Esophagus squamous epithelium (tissue), 5 donors: ENCODE results near the gene LRRC15. TPM values are rescaled to one million over a fixed set of nuclear protein-coding genes. Genes with fewer than 3 reads are reported as not detected.

ENCODE experiments used
- DNase-seq: peaks from one replicate; lab custom pipeline; 2025; lab: John Stamatoyannopoulos, UW
- H3K27ac ChIP-seq, 4 donors: fragments of 200-600 bp; sonication (generic); one replicate each; pipeline ENCODE4 v1.5.1; 2016 to 2019; ENCODE audit warnings: mild to moderate bottlenecking in 1 of 4
- H3K27me3 ChIP-seq, 4 donors: fragments of 200-600 bp; sonication (generic); 1 replicate in 3 of 4; 2 replicates in 1 of 4; pipeline versions ENCODE4 v1.5.1 to v1.6.0; 2017 to 2021; ENCODE audit warnings: antibody characterized with exemption in 1 of 4
- H3K36me3 ChIP-seq, 3 donors: fragments of 200-600 bp; sonication (generic); one replicate each; pipeline ENCODE4 v1.5.1; 2016 to 2019
- H3K4me1 ChIP-seq, 3 donors: fragments of 200-600 bp; sonication (generic); one replicate each; pipeline ENCODE4 v1.5.1; 2017 to 2019
- H3K4me3 ChIP-seq, 4 donors: fragments of 200-600 bp; sonication (generic); 1 replicate in 3 of 4; 2 replicates in 1 of 4; pipeline ENCODE4 v1.5.1; 2016 to 2019; ENCODE audit warnings: mild to moderate bottlenecking in 2 of 4, moderate library complexity in 1 of 4
- H3K9me3 ChIP-seq, 3 donors: fragments of 200-600 bp; sonication (generic); one replicate each; pipeline ENCODE4 v1.5.1; 2016 to 2019
- POLR2A ChIP-seq, 4 donors: fragments of 450-650 bp; IDR thresholded peaks; one replicate each; pipeline ENCODE4 v1.6.1; 2017; ENCODE audit warnings: antibody characterized with exemption in 4 of 4, mild to moderate bottlenecking in 4 of 4, moderate library complexity in 3 of 4
- WGBS, 2 donors: methylation state at CpG; one replicate each; pipeline ENCODE4 v1.1.5; 2018; 5-methylcytosine and 5-hydroxymethylcytosine counted together
- intact Hi-C: fragments of 100-400 bp; cut with DNase I; formaldehyde crosslinking; loops from one replicate; pipeline ENCODE4 v1.15.0; 2022
- total RNA-seq, 4 donors: library from RNA; depleted of rRNA; stranded (reverse); fragments of >200 nt; gene quantifications; one replicate each; pipeline ENCODE4 v1.1.0, GENCODE V29; 2016
- TF ChIP-seq, protein P1 (sequence below), 6 experiments: fragments of 450-650 bp in 4 of 6; fragments of 200-600 bp in 2 of 6; sonication (generic) in 2 of 6; IDR thresholded peaks; one replicate each; pipeline ENCODE4 v1.5.1; 2016 to 2019; ENCODE audit warnings: antibody characterized with exemption in 6 of 6, mild to moderate bottlenecking in 4 of 6, moderate library complexity in 4 of 6
- donor health status: DM: yes; HTN: yes; CAD: no.

LRRC15 gene
- total RNA-seq, 4 donors from 2014 or later = 0.38 TPM; not detected in 3

DNA sequence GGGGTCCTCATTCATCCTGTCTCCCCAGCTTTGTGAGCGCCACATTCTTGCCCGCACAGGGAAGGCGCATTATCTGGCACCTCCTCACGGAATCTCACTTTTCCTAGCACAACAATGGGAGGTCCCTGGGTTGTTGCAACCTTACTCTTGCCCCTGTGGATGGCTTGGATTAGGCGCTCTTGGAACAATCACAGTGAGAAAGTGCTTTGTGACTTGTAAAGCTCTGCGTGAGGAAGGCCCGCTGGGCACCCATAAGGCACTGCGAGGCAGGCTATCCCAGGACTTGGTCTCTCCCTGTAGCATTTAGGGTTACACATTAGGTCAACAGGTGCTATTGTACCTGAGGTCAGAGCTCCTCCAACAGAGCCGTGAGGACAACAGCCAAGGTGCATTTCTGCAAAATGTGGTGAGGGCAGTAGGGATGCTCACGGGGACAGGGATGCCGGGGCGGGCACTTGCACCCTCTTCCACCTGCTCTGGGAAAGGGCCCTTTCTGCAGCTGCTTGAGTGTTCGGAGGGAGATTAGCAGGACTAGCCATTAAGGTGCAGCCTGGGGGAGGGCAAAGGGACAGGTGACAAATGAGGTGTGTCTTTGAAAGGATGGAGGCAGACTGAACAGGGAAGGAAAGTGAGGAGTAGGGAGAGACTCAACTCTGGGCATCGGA, 13.9 kb upstream of the LRRC15 start:
- Histone ChIP-seq H3K4me1 (no peaks in the 10 kb centered on the region), H3K27ac (no peak overlapping the region), H3K9me3 (no peaks in the 10 kb centered on the region), H3K36me3 (no peaks in the 10 kb centered on the region), H3K27me3 (peaks cover 0 to 60% (median 0%) of the 10 kb centered on the region in 4 donors), H3K4me3 (no peak overlapping the region)
- intact Hi-C loops = no loop called here
- no peak for DNase-seq
- 62 to 77% methylated on average over 8 to 9 of the region's 14 CpGs for WGBS, 2 donors
- TF ChIP-seq, protein P1, sequence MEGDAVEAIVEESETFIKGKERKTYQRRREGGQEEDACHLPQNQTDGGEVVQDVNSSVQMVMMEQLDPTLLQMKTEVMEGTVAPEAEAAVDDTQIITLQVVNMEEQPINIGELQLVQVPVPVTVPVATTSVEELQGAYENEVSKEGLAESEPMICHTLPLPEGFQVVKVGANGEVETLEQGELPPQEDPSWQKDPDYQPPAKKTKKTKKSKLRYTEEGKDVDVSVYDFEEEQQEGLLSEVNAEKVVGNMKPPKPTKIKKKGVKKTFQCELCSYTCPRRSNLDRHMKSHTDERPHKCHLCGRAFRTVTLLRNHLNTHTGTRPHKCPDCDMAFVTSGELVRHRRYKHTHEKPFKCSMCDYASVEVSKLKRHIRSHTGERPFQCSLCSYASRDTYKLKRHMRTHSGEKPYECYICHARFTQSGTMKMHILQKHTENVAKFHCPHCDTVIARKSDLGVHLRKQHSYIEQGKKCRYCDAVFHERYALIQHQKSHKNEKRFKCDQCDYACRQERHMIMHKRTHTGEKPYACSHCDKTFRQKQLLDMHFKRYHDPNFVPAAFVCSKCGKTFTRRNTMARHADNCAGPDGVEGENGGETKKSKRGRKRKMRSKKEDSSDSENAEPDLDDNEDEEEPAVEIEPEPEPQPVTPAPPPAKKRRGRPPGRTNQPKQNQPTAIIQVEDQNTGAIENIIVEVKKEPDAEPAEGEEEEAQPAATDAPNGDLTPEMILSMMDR (IDR thresholded peaks at IDR 0.05) = no peak
- TF ChIP-seq POLR2A (IDR thresholded peaks at IDR 0.05) = no peak

DNA sequence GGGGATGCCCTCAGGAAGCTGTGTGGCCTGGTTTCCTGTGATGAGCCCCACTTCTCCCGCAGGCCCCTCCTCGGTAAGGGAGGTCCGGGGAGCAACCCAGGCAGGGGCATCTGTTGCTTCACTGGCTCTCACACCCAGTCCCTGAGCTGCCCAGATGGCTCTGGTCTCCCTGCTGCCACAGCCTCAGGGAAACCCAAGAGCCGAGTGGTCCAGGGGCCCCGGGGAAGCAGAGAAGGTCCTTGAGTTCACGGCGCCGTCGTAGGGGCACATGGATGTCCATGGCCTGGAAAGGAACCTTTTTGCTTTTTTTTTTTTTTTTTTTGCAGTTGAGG, 13.3 kb upstream of the LRRC15 start:
- no peak for DNase-seq
- Histone ChIP-seq H3K4me3 (no peak overlapping the region), H3K27ac (no peak overlapping the region), H3K27me3 (peaks cover 0 to 66% (median 0%) of the 10 kb centered on the region in 4 donors), H3K4me1 (no peaks in the 10 kb centered on the region), H3K9me3 (no peaks in the 10 kb centered on the region), H3K36me3 (no peaks in the 10 kb centered on the region)
- TF ChIP-seq, protein P1 (IDR thresholded peaks at IDR 0.05) = no peak
- TF ChIP-seq POLR2A (IDR thresholded peaks at IDR 0.05) = no peak
- intact Hi-C loops = no loop called here
- 71 to 84% methylated on average over 9 of the region's 9 CpGs for WGBS, 2 donors

DNA sequence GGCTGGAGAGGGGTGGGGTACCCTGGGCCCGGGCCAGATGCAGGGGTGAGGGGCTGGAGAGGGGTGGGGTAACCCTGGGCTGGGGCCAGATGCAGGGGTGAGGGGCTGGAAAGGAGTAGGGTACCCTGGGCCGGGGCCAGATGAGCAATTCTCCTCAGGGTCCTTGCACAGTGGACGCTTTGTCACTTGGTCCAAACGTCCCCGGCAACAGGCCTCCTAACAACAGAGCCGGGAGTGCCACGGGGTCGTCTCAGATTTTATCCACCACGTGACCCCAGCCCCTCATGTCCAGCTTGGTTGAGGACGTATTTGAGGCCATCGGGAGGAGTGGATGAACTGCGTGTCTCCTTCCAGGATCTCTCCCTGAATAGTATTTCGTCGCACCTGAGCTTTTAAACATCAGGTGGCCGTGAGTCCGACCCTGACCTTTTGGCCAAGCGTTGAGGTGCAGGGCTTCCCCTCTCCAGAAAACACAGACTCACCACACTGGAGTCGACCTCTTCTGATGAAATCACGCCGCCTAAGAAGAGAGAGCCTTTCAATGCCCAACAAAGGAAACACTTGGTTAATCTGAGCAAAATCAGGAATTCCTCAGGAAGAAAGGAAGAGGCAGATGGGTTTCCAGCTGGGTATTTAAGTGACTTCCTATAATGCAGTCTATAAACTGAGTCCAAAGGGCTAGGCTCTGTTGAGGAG, 12.8 kb upstream of the LRRC15 start:
- DNase-seq = no peak
- 65 to 77% methylated on average over 13 to 19 of the region's 20 CpGs for WGBS, 2 donors
- no peak overlapping the region for H3K27ac ChIP-seq
- H3K27me3 ChIP-seq = peaks cover 0 to 71% (median 0%) of the 10 kb centered on the region in 4 donors
- no peak overlapping the region for H3K4me3 ChIP-seq
- H3K9me3 ChIP-seq = no peaks in the 10 kb centered on the region
- TF ChIP-seq, protein P1 (IDR thresholded peaks at IDR 0.05) = no peak
- no peak for TF ChIP-seq POLR2A (IDR thresholded peaks at IDR 0.05)
- intact Hi-C loops = no loop called here
- H3K4me1 ChIP-seq = no peaks in the 10 kb centered on the region
- no peaks in the 10 kb centered on the region for H3K36me3 ChIP-seq

GRCh38 chr3:194381460-194381875, 11.9 kb upstream of the LRRC15 start:
- Histone ChIP-seq H3K36me3 (no peaks in the 10 kb centered on the region), H3K27ac (no peak overlapping the region), H3K4me1 (no peaks in the 10 kb centered on the region), H3K9me3 (no peaks in the 10 kb centered on the region), H3K27me3 (peaks cover 0 to 76% (median 0%) of the 10 kb centered on the region in 4 donors), H3K4me3 (no peak overlapping the region)
- TF ChIP-seq, protein P1 (IDR thresholded peaks at IDR 0.05) = no peak
- TF ChIP-seq POLR2A (IDR thresholded peaks at IDR 0.05) = no peak
- DNase-seq = no peak
- intact Hi-C loops = no loop called here
- WGBS, 2 donors = 37 to 40% methylated on average over 9 to 17 of the region's 17 CpGs

DNA sequence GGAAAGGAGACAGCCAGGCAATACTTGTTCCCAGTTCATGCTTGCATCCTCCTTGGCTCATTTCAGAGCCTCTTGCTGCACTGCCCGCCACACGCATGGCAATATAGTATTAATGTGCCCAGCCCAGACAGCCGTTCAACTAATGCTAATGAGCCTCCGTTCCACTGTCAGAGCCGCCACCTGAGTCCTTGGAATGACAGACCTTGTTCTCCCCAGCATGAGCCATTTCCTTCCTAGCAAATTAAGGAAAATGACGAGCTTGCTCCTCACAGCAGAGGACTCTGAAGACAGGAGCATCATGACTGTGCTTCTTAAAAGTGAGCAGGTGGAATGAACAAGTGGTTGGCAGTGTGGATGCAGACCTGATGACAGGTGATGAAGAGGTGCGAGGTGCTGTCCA, 10.8 kb upstream of the LRRC15 start:
- H3K27ac ChIP-seq = no peak overlapping the region
- no peak for DNase-seq
- H3K27me3 ChIP-seq = peaks cover 0 to 74% (median 0%) of the 10 kb centered on the region in 4 donors
- 85 to 86% methylated on average over 7 of the region's 7 CpGs for WGBS, 2 donors
- H3K4me3 ChIP-seq = no peak overlapping the region
- intact Hi-C loops = no loop called here
- H3K36me3 ChIP-seq = no peaks in the 10 kb centered on the region
- TF ChIP-seq POLR2A (IDR thresholded peaks at IDR 0.05) = no peak
- TF ChIP-seq, protein P1 (IDR thresholded peaks at IDR 0.05) = no peak
- no peaks in the 10 kb centered on the region for H3K9me3 ChIP-seq
- peaks cover 0 to 4% (median 0%) of the 10 kb centered on the region in 3 donors for H3K4me1 ChIP-seq
